ENCODE data around the gene UBE2J2.
A peak's percentile ranks its signal among the peaks of the same experiment; 100 is the strongest.
"Not testable (repeated sequence)": the region's sequence is repeated elsewhere in the genome, so short reads cannot be mapped to it uniquely, and the experiment has no call there.

The UBE2J2 gene

DNA sequence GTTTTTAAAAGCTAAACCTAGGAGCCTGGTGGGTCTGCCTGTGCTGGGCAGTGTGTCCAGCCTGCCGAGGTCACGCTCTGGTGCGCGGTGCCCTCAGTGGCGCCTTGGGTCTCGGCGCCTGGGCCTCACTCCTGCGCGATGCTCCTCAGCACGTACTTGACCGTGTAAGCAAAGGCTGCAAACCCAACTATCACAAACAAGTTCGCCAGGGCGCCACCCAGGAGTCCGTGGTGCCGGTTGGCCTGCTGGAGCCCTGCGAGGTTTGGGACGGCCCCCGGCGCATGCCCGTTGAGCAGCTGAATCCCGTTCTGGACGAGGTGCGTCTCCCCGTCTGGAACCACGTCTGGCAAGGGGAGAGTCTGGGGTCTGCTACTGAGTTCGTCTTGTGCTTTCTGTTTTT lies 18.6 kb downstream of the UBE2J2 start:
- Histone ChIP-seq H3K9ac (ENCODE audit: low read depth, low read length) (no peak overlapping the region), H3K36me3 (ENCODE audit: insufficient read depth, low read length) (peaks cover 14% of the 10 kb centered on the region), H3K9me3 (ENCODE audit: control insufficient read depth, insufficient read depth, low read length) (no peaks in the 10 kb centered on the region), H3K4me1 (ENCODE audit: insufficient read depth, low read length) (peaks cover 10% of the 10 kb centered on the region; the same call in 1 of the 2 replicates)

- Histone ChIP-seq H3K9ac (ENCODE audit: low read depth, low read length) (no peak overlapping the region), H3K4me1 (ENCODE audit: insufficient read depth, low read length) (peaks cover 10% of the 10 kb centered on the region; the same call in 1 of the 2 replicates), H3K9me3 (ENCODE audit: control insufficient read depth, insufficient read depth, low read length) (no peaks in the 10 kb centered on the region), H3K36me3 (ENCODE audit: insufficient read depth, low read length) (peaks cover 14% of the 10 kb centered on the region)
Observed at GRCh38 chr1:1254667-1254998, 19.0 kb downstream of the UBE2J2 start.

DNA sequence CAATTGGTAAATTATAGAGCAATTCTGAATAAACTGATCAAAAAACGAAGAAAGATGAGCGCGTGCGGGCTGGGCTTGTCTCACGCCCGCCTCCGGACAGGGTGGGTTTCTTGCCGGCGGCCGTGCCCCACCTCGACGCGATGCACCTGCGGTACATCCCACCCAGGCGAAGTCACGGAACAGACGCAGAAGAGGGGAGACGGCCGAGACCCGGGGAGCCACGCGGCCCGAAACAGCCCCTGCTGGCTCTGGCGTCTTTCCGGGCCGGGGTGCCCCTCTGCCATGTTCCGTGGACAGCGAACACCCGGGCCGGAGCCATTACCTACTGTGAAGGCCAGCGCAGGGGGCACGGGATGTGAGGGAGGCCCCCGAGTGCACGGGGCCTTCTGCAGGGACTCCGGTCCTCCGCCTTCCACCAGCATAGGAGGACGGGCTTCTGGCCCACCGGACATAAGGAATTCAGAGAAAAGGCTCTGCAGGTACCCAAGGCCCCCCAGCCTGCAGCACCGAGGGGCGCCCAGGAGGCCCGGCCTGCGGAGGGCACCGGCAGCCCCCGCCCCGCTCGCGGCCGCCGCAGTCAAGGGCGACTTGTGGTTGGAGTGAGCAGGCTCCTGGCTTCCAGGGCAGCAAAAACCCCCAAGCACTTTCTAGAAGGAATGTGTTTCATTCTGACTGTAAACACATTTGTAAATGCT lies 19.5 kb downstream of the UBE2J2 start:
- no peaks in the 10 kb centered on the region for H3K9me3 ChIP-seq (ENCODE audit: control insufficient read depth, insufficient read depth, low read length)
- no peak overlapping the region for H3K9ac ChIP-seq (ENCODE audit: low read depth, low read length)
- H3K4me1 ChIP-seq (ENCODE audit: insufficient read depth, low read length): peaks cover 10% of the 10 kb centered on the region; the same call in 1 of the 2 replicates
- peaks cover 12% of the 10 kb centered on the region for H3K36me3 ChIP-seq (ENCODE audit: insufficient read depth, low read length)

DNA sequence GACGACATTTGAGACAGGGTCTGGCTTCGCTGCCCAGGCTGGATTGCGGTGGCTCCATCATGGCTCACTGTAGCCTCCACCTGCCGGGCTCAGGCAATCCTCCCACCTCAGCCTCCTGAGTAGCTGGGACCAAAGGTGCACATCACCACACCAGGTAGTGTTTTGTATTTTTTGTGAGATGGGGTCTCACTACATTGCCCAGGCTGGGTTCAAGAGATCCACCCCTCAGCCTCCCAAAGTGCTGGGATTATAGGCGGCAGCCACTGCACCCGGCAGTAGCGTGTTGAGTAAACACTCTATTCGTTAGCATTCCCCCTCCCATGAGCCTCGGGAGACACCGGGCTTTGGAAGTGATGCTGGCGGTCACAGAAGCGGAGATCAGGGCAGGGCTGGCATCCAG lies 20.3 kb downstream of the UBE2J2 start:
- peaks cover 7% of the 10 kb centered on the region; the same call in 1 of the 2 replicates for H3K4me1 ChIP-seq (ENCODE audit: insufficient read depth, low read length)
- no peak overlapping the region for H3K9ac ChIP-seq (ENCODE audit: low read depth, low read length)
- no peaks in the 10 kb centered on the region for H3K9me3 ChIP-seq (ENCODE audit: control insufficient read depth, insufficient read depth, low read length)
- peaks cover 11% of the 10 kb centered on the region for H3K36me3 ChIP-seq (ENCODE audit: insufficient read depth, low read length)

GRCh38 chr1:1250786-1251284 lies 22.8 kb downstream of the UBE2J2 start:
- Histone ChIP-seq H3K9me3 (ENCODE audit: control insufficient read depth, insufficient read depth, low read length) (no peaks in the 10 kb centered on the region), H3K9ac (ENCODE audit: low read depth, low read length) (no peak overlapping the region), H3K4me1 (ENCODE audit: insufficient read depth, low read length) (no peaks in the 10 kb centered on the region), H3K36me3 (ENCODE audit: insufficient read depth, low read length) (peaks cover 9% of the 10 kb centered on the region)

DNA sequence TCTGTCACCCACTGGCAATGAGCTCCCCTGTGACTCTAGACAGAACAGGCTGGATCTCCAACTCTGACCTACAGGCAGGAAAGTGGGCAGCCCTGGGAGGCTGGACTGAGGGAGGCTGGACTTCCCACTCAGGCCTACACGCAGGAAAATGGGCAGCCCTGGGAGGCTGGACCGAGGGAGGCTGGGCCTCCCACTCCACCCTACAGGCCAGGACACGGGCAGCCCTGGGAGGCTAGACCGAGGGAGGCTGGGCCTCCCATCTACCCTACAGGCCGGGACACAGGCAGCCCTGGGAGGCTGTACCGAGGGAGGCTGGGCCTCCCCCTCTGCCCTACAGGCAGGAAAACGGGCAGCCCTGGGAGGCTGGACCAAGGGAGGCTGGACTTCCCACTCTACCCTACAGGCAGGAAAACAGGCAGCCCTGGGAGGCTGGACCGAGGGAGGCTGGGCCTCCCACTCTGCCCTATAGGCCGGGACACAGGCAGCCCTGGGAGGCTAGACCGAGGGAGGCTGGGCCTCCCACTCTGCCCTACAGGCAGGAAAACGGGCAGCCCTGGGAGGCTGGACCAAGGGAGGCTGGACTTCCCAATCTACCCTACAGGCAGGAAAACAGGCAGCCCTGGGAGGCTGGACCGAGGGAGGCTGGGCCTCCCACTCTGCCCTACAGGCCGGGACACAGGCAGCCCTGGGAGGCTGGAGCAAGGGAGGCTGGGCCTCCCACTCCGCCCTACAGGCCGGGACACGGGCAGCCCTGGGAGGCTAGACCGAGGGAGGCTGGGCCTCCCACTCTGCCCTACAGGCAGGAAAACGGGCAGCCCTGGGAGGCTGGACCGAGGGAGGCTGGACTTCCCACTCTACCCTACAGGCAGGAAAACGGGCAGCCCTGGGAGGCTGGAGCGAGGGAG lies 25.4 kb downstream of the UBE2J2 start:
- not testable (repeated sequence) for H3K9me3 ChIP-seq (ENCODE audit: control insufficient read depth, insufficient read depth, low read length); H3K36me3 ChIP-seq (ENCODE audit: insufficient read depth, low read length); H3K4me1 ChIP-seq (ENCODE audit: insufficient read depth, low read length); H3K9ac ChIP-seq (ENCODE audit: low read depth, low read length)

- no peaks in the 10 kb centered on the region for H3K36me3 ChIP-seq (ENCODE audit: insufficient read depth, low read length)
- H3K4me1 ChIP-seq (ENCODE audit: insufficient read depth, low read length): no peaks in the 10 kb centered on the region
- H3K9ac ChIP-seq (ENCODE audit: low read depth, low read length): no peak overlapping the region
- no peaks in the 10 kb centered on the region for H3K9me3 ChIP-seq (ENCODE audit: control insufficient read depth, insufficient read depth, low read length)
Observed at GRCh38 chr1:1247341-1247913, 26.2 kb downstream of the UBE2J2 start.

GRCh38 chr1:1246577-1247340 lies 26.9 kb downstream of the UBE2J2 start, which contains the start of gene C1QTNF12:
TSS of gene C1QTNF12 (minus strand) at chr1:1246722. CDS start at chr1:1246690, 32 bp downstream.
- Histone ChIP-seq H3K9ac (ENCODE audit: low read depth, low read length) (peak within 1 kb of the TSS; percentile 11; the same call in 1 of the 2 replicates), H3K9me3 (ENCODE audit: control insufficient read depth, insufficient read depth, low read length) (no peaks in the 10 kb centered on the region), H3K4me1 (ENCODE audit: insufficient read depth, low read length) (no peaks in the 10 kb centered on the region), H3K36me3 (ENCODE audit: insufficient read depth, low read length) (no peaks in the 10 kb centered on the region)

- Histone ChIP-seq H3K9me3 (ENCODE audit: control insufficient read depth, insufficient read depth, low read length) (no peaks in the 10 kb centered on the region), H3K4me1 (ENCODE audit: insufficient read depth, low read length) (no peaks in the 10 kb centered on the region), H3K9ac (ENCODE audit: low read depth, low read length) (peak overlapping the region; percentile 11; the same call in 1 of the 2 replicates), H3K36me3 (ENCODE audit: insufficient read depth, low read length) (no peaks in the 10 kb centered on the region)
Observed at GRCh38 chr1:1245817-1246576, 27.7 kb downstream of the UBE2J2 start.

DNA sequence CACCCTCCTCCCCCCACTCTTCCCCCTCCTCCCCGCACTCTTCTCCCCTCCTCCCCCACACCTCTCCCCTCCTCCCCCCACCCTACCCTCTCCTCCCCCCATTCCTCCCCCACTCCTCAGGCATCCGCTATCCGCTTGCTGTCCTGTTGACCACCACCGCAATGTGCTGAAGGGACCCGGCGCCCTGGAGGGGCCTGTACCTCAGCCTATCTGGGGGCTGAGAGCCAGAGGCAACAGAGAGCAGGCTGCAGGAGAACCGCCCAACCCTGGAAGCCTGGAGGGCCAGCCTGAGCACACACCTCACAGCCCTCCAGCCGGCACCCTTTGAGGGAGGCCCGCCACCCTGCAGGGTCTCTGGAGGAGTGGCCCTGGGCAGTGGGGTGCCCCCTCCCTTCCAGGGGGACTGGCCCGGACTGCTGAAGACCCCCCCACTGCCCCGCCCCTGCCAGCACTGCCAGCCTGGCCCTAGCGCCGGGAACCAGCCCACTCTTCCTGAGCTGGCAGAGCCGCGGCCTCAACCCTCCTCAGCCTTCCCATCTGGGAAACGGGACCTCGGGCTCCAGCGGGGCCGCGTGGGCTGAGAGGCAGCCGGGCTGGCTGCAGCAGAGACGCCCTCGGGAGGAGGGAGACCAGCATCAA lies 28.4 kb downstream of the UBE2J2 start:
- no peaks in the 10 kb centered on the region for H3K9me3 ChIP-seq (ENCODE audit: control insufficient read depth, insufficient read depth, low read length)
- H3K9ac ChIP-seq (ENCODE audit: low read depth, low read length): no peak overlapping the region
- H3K36me3 ChIP-seq (ENCODE audit: insufficient read depth, low read length): no peaks in the 10 kb centered on the region
- no peaks in the 10 kb centered on the region for H3K4me1 ChIP-seq (ENCODE audit: insufficient read depth, low read length)

- Histone ChIP-seq H3K9ac (ENCODE audit: low read depth, low read length) (no peak overlapping the region), H3K9me3 (ENCODE audit: control insufficient read depth, insufficient read depth, low read length) (no peaks in the 10 kb centered on the region), H3K36me3 (ENCODE audit: insufficient read depth, low read length) (no peaks in the 10 kb centered on the region), H3K4me1 (ENCODE audit: insufficient read depth, low read length) (no peaks in the 10 kb centered on the region)
Observed at GRCh38 chr1:1244192-1244811, 29.4 kb downstream of the UBE2J2 start.

DNA sequence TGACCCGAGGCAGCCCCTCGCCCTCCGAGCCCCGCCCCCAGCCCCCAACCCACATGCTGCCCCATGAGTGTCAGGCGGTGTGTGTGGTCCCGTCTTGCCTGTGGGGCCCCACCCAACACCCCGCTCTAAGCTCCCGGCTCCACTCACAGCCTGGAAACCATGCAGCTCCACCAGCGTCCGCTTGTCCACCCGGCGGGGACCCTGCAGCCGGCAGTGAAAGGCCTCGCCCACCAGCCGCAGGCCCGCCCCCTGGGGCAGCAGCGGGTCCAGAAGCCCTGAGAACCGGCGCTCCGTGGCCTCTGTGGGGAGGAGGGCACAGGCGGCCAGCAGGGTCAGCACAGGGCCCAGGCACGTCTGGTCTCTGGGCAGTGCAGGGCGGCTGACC lies 29.9 kb downstream of the UBE2J2 start:
- no peaks in the 10 kb centered on the region for H3K36me3 ChIP-seq (ENCODE audit: insufficient read depth, low read length)
- no peaks in the 10 kb centered on the region for H3K9me3 ChIP-seq (ENCODE audit: control insufficient read depth, insufficient read depth, low read length)
- H3K9ac ChIP-seq (ENCODE audit: low read depth, low read length): no peak overlapping the region
- H3K4me1 ChIP-seq (ENCODE audit: insufficient read depth, low read length): no peaks in the 10 kb centered on the region

GRCh38 chr1:1243266-1243660 lies 30.4 kb downstream of the UBE2J2 start:
- no peaks in the 10 kb centered on the region for H3K36me3 ChIP-seq (ENCODE audit: insufficient read depth, low read length)
- H3K9ac ChIP-seq (ENCODE audit: low read depth, low read length): no peak overlapping the region
- H3K4me1 ChIP-seq (ENCODE audit: insufficient read depth, low read length): no peaks in the 10 kb centered on the region
- H3K9me3 ChIP-seq (ENCODE audit: control insufficient read depth, insufficient read depth, low read length): no peaks in the 10 kb centered on the region
